IPS-18a (cell line): ENCODE data around the gene CLDN24.

Experiments used
- H3K27ac ChIP-seq: one replicate; pipeline ENCODE4 v1.5.1; 2013; ENCODE audit warnings: low read length
- H3K27me3 ChIP-seq: one replicate; pipeline ENCODE4 v1.6.1; 2013; ENCODE audit warnings: mild to moderate bottlenecking, low read length; ENCODE audit not compliant: control insufficient read depth, insufficient read depth
- H3K36me3 ChIP-seq: one replicate; pipeline ENCODE4 v1.6.1; 2013; ENCODE audit warnings: low read depth, low read length; ENCODE audit not compliant: control insufficient read depth
- H3K4me1 ChIP-seq: one replicate; pipeline ENCODE4 v1.6.1; 2013; ENCODE audit warnings: low read depth, low read length; ENCODE audit not compliant: control insufficient read depth
- H3K4me3 ChIP-seq: one replicate; pipeline ENCODE4 v1.5.1; 2013; ENCODE audit warnings: low read length
- H3K9ac ChIP-seq: one replicate; pipeline ENCODE4 v1.6.1; 2013; ENCODE audit warnings: mild to moderate bottlenecking, low read length, moderate library complexity
- H3K9me3 ChIP-seq: one replicate; pipeline ENCODE4 v1.6.1; 2013; ENCODE audit warnings: low read depth, low read length; ENCODE audit not compliant: control insufficient read depth

Gene CLDN24

GRCh38 chr4:183291070-183291469 lies 31.2 kb downstream of the CLDN24 start:
- Histone ChIP-seq H3K36me3 (peaks cover 57% of the 10 kb centered on the region), H3K4me3 (no peak overlapping the region), H3K9ac (no peak overlapping the region), H3K4me1 (no peaks in the 10 kb centered on the region), H3K9me3 (no peaks in the 10 kb centered on the region), H3K27ac (no peak overlapping the region), H3K27me3 (no peaks in the 10 kb centered on the region)

- H3K27me3 ChIP-seq, result no peaks in the 10 kb centered on the region
- no peak overlapping the region for H3K4me3 ChIP-seq
- H3K36me3 ChIP-seq, result peaks cover 62% of the 10 kb centered on the region
- no peaks in the 10 kb centered on the region for H3K9me3 ChIP-seq
- H3K4me1 ChIP-seq, result no peaks in the 10 kb centered on the region
- H3K27ac ChIP-seq, result no peak overlapping the region
- H3K9ac ChIP-seq, result no peak overlapping the region
Observed at GRCh38 chr4:183289688-183290087, 32.5 kb downstream of the CLDN24 start.

GRCh38 chr4:183288955-183289354 lies 33.3 kb downstream of the CLDN24 start:
- Histone ChIP-seq H3K27ac (no peak overlapping the region), H3K4me1 (no peaks in the 10 kb centered on the region), H3K36me3 (peaks cover 67% of the 10 kb centered on the region), H3K4me3 (no peak overlapping the region), H3K27me3 (no peaks in the 10 kb centered on the region), H3K9me3 (no peaks in the 10 kb centered on the region), H3K9ac (no peak overlapping the region)

GRCh38 chr4:183287677-183288076 lies 34.5 kb downstream of the CLDN24 start:
- H3K27ac ChIP-seq, result no peak overlapping the region
- H3K27me3 ChIP-seq, result no peaks in the 10 kb centered on the region
- H3K4me3 ChIP-seq, result no peak overlapping the region
- peaks cover 78% of the 10 kb centered on the region for H3K36me3 ChIP-seq
- no peak overlapping the region for H3K9ac ChIP-seq
- H3K4me1 ChIP-seq, result no peaks in the 10 kb centered on the region
- no peaks in the 10 kb centered on the region for H3K9me3 ChIP-seq

- Histone ChIP-seq H3K9me3 (no peaks in the 10 kb centered on the region), H3K36me3 (peaks cover 80% of the 10 kb centered on the region), H3K4me1 (no peaks in the 10 kb centered on the region), H3K4me3 (no peak overlapping the region), H3K27me3 (no peaks in the 10 kb centered on the region), H3K27ac (no peak overlapping the region), H3K9ac (no peak overlapping the region)
Observed at GRCh38 chr4:183287309-183287659, 34.9 kb downstream of the CLDN24 start.

GRCh38 chr4:183286590-183287308 lies 35.5 kb downstream of the CLDN24 start:
- Histone ChIP-seq H3K27ac (no peak overlapping the region), H3K36me3 (peaks cover 86% of the 10 kb centered on the region), H3K9ac (no peak overlapping the region), H3K27me3 (no peaks in the 10 kb centered on the region), H3K4me3 (no peak overlapping the region), H3K9me3 (no peaks in the 10 kb centered on the region), H3K4me1 (no peaks in the 10 kb centered on the region)

GRCh38 chr4:183285886-183286285 lies 36.3 kb downstream of the CLDN24 start:
- Histone ChIP-seq H3K9me3 (no peaks in the 10 kb centered on the region), H3K9ac (no peak overlapping the region), H3K36me3 (peaks cover 90% of the 10 kb centered on the region), H3K4me1 (no peaks in the 10 kb centered on the region), H3K27me3 (no peaks in the 10 kb centered on the region), H3K4me3 (no peak overlapping the region), H3K27ac (no peak overlapping the region)

- Histone ChIP-seq H3K9me3 (no peaks in the 10 kb centered on the region), H3K27ac (no peak overlapping the region), H3K36me3 (peaks cover 90% of the 10 kb centered on the region), H3K4me3 (no peak overlapping the region), H3K27me3 (no peaks in the 10 kb centered on the region), H3K9ac (no peak overlapping the region), H3K4me1 (no peaks in the 10 kb centered on the region)
Observed at GRCh38 chr4:183284965-183285364, 37.3 kb downstream of the CLDN24 start.

GRCh38 chr4:183284258-183284785 lies 37.9 kb downstream of the CLDN24 start:
- Histone ChIP-seq H3K4me1 (no peaks in the 10 kb centered on the region), H3K4me3 (no peak overlapping the region), H3K9ac (no peak overlapping the region), H3K36me3 (peaks cover 86% of the 10 kb centered on the region), H3K9me3 (no peaks in the 10 kb centered on the region), H3K27me3 (no peaks in the 10 kb centered on the region), H3K27ac (no peak overlapping the region)

GRCh38 chr4:183276106-183276505 lies 46.1 kb downstream of the CLDN24 start:
- Histone ChIP-seq H3K27ac (no peak overlapping the region), H3K9ac (no peak overlapping the region), H3K36me3 (peaks cover 40% of the 10 kb centered on the region), H3K4me3 (no peak overlapping the region), H3K4me1 (no peaks in the 10 kb centered on the region), H3K27me3 (no peaks in the 10 kb centered on the region), H3K9me3 (no peaks in the 10 kb centered on the region)

- no peaks in the 10 kb centered on the region for H3K27me3 ChIP-seq
- no peaks in the 10 kb centered on the region for H3K9me3 ChIP-seq
- H3K36me3 ChIP-seq, result peaks cover 62% of the 10 kb centered on the region
- H3K9ac ChIP-seq, result no peak overlapping the region
- H3K27ac ChIP-seq, result no peak overlapping the region
- no peak overlapping the region for H3K4me3 ChIP-seq
- H3K4me1 ChIP-seq, result no peaks in the 10 kb centered on the region
Observed at GRCh38 chr4:183272384-183272783, 49.8 kb downstream of the CLDN24 start.
